ENCODE measurements around the gene NDUFAF8. TPM values are rescaled to one million over a fixed set of nuclear protein-coding genes. Genes with fewer than 3 reads are reported as not detected.

The NDUFAF8 gene
- total and polyA plus RNA-seq, 2 donors (not counting 1 experiment from before 2014, with no cell fraction given): 41.7 to 42.6 TPM

GRCh38 chr17:81263371-81264181, 24.5 kb downstream of the NDUFAF8 start:
- POLR2A ChIA-PET: no interaction called here
- Mint-ChIP-seq H3K9me3 (ENCODE audit: insufficient read depth) (no peaks in the 10 kb centered on the region), H3K27me3 (no peaks in the 10 kb centered on the region), H3K4me3 (no peak overlapping the region), H3K4me1 (peaks cover 4% of the 10 kb centered on the region), H3K27ac (no peak overlapping the region)
- Histone ChIP-seq H3K9ac (ENCODE audit: low read length) (no peak overlapping the region), H3K27me3 (replicated peaks in 1 of 4; ENCODE audit: control extremely low read depth in 1 of 4, control insufficient read depth in 3 of 4, insufficient read depth in 4 of 4, low read length in 3 of 4) (no peaks in the 10 kb centered on the region), H3K4me2 (replicated peaks; ENCODE audit: low read depth, low read length, poor library complexity, severe bottlenecking) (no peak overlapping the region), H3K4me1 (ENCODE audit: control insufficient read depth in 2 of 2, insufficient read depth in 2 of 2, low read length in 2 of 2) (peaks cover 0 to 4% of the 10 kb centered on the region in 2 donors), H3K4me3 (ENCODE audit: control extremely low read depth in 1 of 5, extremely low read depth in 1 of 5, insufficient read depth in 1 of 5, low read depth in 2 of 5, low read length in 4 of 5) (no peak overlapping the region), H3K9me3 (ENCODE audit: control extremely low read depth in 1 of 3, control insufficient read depth in 2 of 3, insufficient read depth in 1 of 3, low read length in 2 of 3) (no peaks in the 10 kb centered on the region), H3K27ac (ENCODE audit: low read length in 2 of 2) (no peak overlapping the region), H4K20me1 (ENCODE audit: control insufficient read depth, insufficient read depth, low read length, poor library complexity, severe bottlenecking) (peaks cover 45% of the 10 kb centered on the region), H2AFZ (ENCODE audit: insufficient read depth, low read depth, low read length, poor library complexity, severe bottlenecking) (no peak overlapping the region), H3K79me2 (ENCODE audit: control insufficient read depth, insufficient read depth, low read length) (peaks cover 20% of the 10 kb centered on the region), H3K36me3 (replicated peaks in 1 of 2; ENCODE audit: control extremely low read depth in 1 of 2, control insufficient read depth in 1 of 2, extremely low read depth in 1 of 2, insufficient read depth in 2 of 2, low read length in 1 of 2) (peaks cover 0 to 80% of the 10 kb centered on the region in 2 experiments)
- ATAC-seq (ENCODE audit: low read depth) (no peak), DNase-seq (no peak)
- WGBS (ENCODE audit: insufficient coverage): 96% methylated on average over 40 of the region's 40 CpGs
- TF ChIP-seq CTCF (IDR thresholded peaks at IDR 0.05) (no peak), EZH2 (IDR thresholded peaks at IDR 0.05; ENCODE audit: borderline replicate concordance, insufficient read depth, low read depth, low read length, poor library complexity, severe bottlenecking) (no peak)
- CTCF ChIA-PET: no interaction called here
- intact Hi-C loops (cut with micrococcal nuclease): no loop called here

- Histone ChIP-seq H3K4me2 (replicated peaks; ENCODE audit: low read depth, low read length, poor library complexity, severe bottlenecking) (no peak overlapping the region), H3K36me3 (replicated peaks in 1 of 2; ENCODE audit: control extremely low read depth in 1 of 2, control insufficient read depth in 1 of 2, extremely low read depth in 1 of 2, insufficient read depth in 2 of 2, low read length in 1 of 2) (peaks cover 0 to 75% of the 10 kb centered on the region in 2 experiments), H3K4me1 (ENCODE audit: control insufficient read depth in 2 of 2, insufficient read depth in 2 of 2, low read length in 2 of 2) (peaks cover 0 to under 1% of the 10 kb centered on the region in 2 donors), H3K9me3 (ENCODE audit: control extremely low read depth in 1 of 3, control insufficient read depth in 2 of 3, insufficient read depth in 1 of 3, low read length in 2 of 3) (no peaks in the 10 kb centered on the region), H3K27me3 (replicated peaks in 1 of 4; ENCODE audit: control extremely low read depth in 1 of 4, control insufficient read depth in 3 of 4, insufficient read depth in 4 of 4, low read length in 3 of 4) (no peaks in the 10 kb centered on the region), H3K4me3 (ENCODE audit: control extremely low read depth in 1 of 5, extremely low read depth in 1 of 5, insufficient read depth in 1 of 5, low read depth in 2 of 5, low read length in 4 of 5) (no peak overlapping the region), H3K27ac (ENCODE audit: low read length in 2 of 2) (no peak overlapping the region), H2AFZ (ENCODE audit: insufficient read depth, low read depth, low read length, poor library complexity, severe bottlenecking) (no peak overlapping the region), H3K9ac (ENCODE audit: low read length) (no peak overlapping the region), H4K20me1 (ENCODE audit: control insufficient read depth, insufficient read depth, low read length, poor library complexity, severe bottlenecking) (peaks cover 36% of the 10 kb centered on the region), H3K79me2 (ENCODE audit: control insufficient read depth, insufficient read depth, low read length) (peaks cover 15% of the 10 kb centered on the region)
- Mint-ChIP-seq H3K9me3 (ENCODE audit: insufficient read depth) (no peaks in the 10 kb centered on the region), H3K27me3 (no peaks in the 10 kb centered on the region), H3K4me3 (no peak overlapping the region), H3K4me1 (peaks cover 2% of the 10 kb centered on the region), H3K27ac (no peak overlapping the region)
- DNase-seq (no peak), ATAC-seq (ENCODE audit: low read depth) (no peak)
- 95% methylated on average over 12 of the region's 12 CpGs for WGBS (ENCODE audit: insufficient coverage)
- CTCF ChIA-PET: interaction anchor here (1.0 kb wide), 1 partner anchor 26 kb away, joined by 4 read pairs; no protein-coding TSS in a partner anchor
- TF ChIP-seq CTCF (IDR thresholded peaks at IDR 0.05): no peak
- no peak for TF ChIP-seq EZH2 (IDR thresholded peaks at IDR 0.05; ENCODE audit: borderline replicate concordance, insufficient read depth, low read depth, low read length, poor library complexity, severe bottlenecking)
- intact Hi-C loops (cut with micrococcal nuclease): no loop called here
- POLR2A ChIA-PET: no interaction called here
Observed at GRCh38 chr17:81264640-81265039, 25.5 kb downstream of the NDUFAF8 start.

Measured in B cell (primary cell).